Peyer's patch (tissue), 4 donors: ENCODE data around the gene DMBX1.

Experiments used
- POLR2A ChIP-seq, 2 donors: fragments of 450-650 bp; IDR thresholded peaks; one replicate each; pipeline ENCODE4 v1.5.1; 2017; ENCODE audit warnings: antibody characterized with exemption in 2 of 2, mild to moderate bottlenecking in 2 of 2, moderate library complexity in 2 of 2
- TF ChIP-seq, protein P1 (sequence below), 6 experiments: fragments of 450-650 bp in 4 of 6; fragments of 200-600 bp in 2 of 6; sonication (generic) in 1 of 6; IDR thresholded peaks; one replicate each; pipeline ENCODE4 v1.5.1; 2017 to 2019; ENCODE audit warnings: antibody characterized with exemption in 6 of 6, mild to moderate bottlenecking in 3 of 6, moderate library complexity in 1 of 6

DNA sequence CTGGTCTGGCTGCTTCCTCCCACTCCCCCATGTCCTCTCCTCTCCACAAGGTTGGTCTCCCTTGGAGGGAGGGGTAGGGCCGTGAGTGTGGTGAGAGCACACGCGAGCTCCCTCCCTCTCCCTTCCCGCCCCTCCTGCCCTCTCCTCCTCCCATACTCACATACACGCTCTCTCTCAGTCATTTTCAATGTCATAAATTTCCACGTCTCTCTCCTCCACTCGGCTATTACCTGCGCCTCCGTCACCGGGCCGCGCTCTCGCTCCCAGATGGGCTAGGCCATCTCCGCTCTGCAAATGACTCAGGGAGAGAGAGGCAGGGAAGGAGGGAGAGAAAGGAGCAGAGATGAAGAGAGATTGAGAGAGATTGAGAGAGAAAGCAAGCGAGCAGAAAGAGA lies 36.7 kb upstream of the DMBX1 start:
- TF ChIP-seq, protein P1, sequence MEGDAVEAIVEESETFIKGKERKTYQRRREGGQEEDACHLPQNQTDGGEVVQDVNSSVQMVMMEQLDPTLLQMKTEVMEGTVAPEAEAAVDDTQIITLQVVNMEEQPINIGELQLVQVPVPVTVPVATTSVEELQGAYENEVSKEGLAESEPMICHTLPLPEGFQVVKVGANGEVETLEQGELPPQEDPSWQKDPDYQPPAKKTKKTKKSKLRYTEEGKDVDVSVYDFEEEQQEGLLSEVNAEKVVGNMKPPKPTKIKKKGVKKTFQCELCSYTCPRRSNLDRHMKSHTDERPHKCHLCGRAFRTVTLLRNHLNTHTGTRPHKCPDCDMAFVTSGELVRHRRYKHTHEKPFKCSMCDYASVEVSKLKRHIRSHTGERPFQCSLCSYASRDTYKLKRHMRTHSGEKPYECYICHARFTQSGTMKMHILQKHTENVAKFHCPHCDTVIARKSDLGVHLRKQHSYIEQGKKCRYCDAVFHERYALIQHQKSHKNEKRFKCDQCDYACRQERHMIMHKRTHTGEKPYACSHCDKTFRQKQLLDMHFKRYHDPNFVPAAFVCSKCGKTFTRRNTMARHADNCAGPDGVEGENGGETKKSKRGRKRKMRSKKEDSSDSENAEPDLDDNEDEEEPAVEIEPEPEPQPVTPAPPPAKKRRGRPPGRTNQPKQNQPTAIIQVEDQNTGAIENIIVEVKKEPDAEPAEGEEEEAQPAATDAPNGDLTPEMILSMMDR (IDR thresholded peaks at IDR 0.05) = no peak
- TF ChIP-seq POLR2A (IDR thresholded peaks at IDR 0.05) = no peak
